GM04504 (cell line): ENCODE measurements around the gene ANKRA2.

Experiments
- DNase-seq: peaks from one replicate; pipeline ENCODE4 v3.0.0-alpha.2; 2012; ENCODE audit warnings: low read depth

ANKRA2 gene, protein sequence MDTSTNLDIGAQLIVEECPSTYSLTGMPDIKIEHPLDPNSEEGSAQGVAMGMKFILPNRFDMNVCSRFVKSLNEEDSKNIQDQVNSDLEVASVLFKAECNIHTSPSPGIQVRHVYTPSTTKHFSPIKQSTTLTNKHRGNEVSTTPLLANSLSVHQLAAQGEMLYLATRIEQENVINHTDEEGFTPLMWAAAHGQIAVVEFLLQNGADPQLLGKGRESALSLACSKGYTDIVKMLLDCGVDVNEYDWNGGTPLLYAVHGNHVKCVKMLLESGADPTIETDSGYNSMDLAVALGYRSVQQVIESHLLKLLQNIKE

DNA sequence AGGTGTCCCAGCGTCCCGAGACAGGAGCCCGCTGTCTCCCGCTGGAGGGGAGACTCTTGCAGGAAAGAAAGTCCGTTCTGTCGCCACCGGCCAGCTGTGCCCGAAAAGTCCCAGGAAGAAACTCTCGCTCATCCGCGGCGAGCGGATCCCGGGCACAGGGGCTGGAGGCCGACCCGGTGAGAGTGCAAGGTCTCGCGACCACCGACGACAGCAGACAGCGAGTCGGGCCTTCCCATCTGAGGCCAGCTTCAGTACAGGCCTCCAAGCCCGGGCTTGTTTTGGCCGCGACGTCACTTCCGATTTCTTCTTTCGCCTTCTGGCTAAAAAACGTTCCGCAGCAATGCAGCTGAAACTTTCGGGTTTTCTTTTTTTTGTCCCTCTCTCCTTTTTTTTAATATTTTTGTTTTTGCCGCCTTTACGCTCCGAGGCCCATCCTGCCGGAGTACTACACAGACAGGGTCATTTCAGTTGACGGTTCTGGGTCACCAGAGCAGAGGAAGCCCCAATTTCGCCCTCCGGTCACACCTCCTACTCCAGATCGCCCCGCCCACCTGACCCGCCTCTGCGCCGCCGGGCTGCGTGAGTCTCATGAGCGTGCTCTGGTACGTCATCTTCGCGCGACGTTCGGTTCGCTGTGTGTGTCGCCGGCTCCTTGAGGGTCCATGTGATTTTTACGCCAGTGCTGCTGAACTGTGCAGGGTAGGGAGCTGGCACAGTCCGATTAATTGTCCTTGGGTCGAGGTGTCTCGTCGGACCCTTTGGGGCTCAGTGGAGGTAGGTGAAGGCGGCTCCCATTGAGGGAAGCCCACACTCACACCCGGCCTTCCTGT is at the start of gene ANKRA2, which contains the start of gene UTP15:
ANKRA2 (minus strand) TSS at position 501 of the 830 bp plus-strand sequence. CDS start 2,758 bp downstream, outside the sequence.
UTP15 (plus strand) TSS at position 605 of the 830 bp plus-strand sequence. CDS start 1,602 bp downstream, outside the sequence.
- peak; percentile 96 for DNase-seq

DNA sequence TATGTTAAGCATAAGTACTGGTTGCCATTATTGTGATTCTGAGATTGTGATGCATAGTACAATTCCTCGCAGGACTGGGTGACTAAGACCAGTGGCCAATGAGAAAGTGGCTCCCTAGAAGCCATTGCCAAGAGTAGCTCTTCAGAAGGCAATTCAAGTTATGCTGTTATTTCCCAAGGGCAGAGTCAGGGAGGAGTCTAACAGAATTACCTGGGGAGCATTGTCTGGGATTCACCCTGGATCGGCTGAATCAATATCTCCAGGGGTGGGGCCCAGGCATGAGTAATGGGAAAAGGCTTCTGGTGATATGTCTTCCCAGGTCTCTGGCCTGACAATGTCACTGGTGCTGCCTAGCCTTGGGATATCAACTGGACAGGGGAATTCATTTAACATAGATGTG is 49.6 kb upstream of the ANKRA2 start:
- no peak for DNase-seq

DNA sequence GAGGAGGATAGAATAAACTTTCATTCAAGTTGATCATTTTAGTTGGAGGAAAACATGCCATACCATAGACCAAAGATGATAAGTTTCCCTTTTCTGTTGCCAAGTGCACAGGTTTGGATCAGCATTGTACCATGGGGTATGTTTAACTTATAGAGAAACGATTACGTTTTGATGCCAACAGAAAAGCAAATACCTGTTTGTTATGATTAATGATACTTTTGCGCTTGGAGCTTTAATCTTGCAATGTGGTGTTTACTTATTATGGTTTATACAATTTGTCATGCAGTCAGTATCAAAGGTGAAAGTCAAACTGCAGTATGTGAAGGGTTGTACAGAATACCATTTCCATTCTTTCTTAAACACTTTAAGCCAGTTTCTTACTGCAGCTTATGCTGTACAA is 47.4 kb upstream of the ANKRA2 start:
- no peak for DNase-seq

DNA sequence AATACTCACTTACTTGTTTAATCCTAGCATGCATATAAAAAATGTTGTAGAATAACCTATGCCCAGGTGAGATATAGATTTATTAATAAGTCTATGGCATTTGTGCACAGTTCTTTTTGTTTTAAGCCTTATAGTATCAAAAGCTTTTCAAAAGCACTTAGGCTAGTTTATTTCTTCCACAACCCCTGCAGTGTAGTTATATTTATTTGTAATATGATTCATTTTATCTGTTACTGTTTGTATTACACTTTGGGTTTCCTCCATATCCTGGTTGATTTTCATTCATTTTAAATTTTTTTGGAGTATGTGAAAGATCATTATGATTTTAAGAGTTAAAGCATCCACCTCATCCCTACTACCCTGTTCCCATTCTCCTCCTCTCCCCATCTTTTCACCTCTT is 41.8 kb upstream of the ANKRA2 start:
- no peak for DNase-seq

DNA sequence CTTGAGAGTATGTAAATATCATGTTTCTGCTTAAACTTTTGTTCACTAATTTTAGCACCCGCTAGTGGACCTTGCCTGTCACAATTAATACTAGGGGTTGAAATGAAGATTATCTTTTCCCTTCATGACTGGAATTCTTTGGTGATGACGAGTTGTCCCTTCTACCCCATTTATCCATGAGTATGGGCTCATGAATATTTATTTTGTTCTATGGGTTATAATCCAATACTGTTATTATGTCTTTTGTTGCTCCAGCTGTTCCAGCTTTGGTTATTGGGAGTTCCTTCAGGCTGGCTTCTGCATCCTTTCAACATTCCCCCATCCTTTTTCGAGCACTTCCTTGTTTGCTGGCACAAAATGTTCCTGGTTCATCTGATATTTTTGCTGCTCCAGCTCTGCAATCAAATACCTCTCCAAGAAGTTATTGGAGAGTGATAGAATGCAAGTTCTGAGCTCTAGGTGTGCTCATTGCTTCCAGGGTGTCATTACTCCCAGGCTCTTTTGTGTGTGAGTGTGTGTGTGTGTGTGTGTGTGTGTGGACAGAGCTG is 40.8 kb upstream of the ANKRA2 start:
- DNase-seq = no peak

DNA sequence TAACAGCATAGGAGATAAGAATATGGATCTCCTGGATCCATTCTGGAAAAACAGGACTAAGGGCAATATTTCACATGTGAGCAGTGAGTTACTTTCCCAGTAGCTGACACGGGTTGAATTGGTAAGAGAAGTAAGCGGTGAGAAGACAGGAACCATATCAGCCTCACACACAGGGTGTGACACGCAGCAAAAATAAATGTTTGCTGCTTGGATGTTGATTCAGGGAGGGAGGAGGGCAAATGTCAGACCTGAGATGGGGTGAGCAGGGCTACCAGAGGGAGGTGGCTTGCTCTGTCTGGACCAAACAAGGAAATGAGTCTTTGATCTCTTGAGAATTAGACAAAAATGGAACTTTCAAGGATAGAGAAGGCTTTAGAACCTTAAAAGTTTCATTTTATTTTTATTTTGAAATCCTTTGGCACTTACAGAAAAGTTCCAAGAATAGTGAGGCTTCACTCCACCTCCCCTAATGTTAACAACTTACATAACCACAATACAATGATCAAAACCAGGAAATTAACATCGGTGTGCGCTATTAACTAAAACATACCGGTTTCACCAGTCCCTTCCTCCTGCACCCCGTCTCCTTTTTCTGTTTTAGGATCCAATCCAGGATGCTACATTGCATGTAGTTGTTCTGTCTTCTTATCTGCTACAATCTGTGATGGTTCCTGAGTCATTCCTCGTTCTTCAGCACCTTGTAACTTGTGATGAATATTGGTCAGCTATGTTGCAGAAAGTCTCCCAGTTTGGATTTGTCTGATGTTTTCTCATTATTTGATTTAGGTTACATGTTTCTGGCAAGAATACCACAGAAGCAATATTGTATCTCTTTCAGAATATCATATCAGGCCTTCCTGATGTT is 40.0 kb upstream of the ANKRA2 start:
- DNase-seq = no peak

DNA sequence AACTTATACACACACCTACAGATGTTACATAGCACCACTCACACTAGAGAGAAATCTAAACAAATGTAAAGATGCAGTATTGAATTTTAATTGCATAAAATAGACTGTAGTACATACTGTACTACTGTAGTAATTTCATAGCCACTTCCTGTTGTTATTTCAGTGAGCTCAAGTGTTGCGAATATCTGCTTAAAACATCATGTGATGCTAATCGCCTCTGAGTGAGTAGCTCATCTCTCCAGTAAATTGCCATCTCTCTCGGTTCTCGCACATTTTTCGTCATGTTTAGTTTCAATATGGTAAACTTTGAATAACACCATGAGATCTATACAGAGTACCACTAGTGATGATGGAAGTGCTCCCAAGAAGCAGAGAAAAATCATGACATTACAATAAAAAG is 38.6 kb upstream of the ANKRA2 start:
- no peak for DNase-seq

DNA sequence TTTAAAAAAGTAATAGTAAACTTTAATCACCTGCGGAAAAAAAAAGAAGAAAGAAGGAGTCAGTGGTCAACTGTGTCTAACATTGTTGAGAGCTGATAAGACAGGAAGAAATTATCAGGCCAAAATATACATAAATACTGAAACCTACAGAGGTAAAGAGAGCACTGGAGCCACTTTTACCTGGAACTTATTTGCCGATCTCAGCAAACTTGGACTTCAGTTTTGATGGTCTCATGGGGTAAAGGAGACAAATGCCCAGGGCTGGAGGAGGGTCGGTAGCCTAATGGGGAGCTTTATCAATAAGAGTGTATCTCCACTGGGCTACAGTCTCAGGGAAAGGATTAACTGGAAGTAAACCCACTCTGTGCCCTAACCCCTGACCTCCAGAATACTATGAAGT is 33.9 kb upstream of the ANKRA2 start:
- DNase-seq = no peak

DNA sequence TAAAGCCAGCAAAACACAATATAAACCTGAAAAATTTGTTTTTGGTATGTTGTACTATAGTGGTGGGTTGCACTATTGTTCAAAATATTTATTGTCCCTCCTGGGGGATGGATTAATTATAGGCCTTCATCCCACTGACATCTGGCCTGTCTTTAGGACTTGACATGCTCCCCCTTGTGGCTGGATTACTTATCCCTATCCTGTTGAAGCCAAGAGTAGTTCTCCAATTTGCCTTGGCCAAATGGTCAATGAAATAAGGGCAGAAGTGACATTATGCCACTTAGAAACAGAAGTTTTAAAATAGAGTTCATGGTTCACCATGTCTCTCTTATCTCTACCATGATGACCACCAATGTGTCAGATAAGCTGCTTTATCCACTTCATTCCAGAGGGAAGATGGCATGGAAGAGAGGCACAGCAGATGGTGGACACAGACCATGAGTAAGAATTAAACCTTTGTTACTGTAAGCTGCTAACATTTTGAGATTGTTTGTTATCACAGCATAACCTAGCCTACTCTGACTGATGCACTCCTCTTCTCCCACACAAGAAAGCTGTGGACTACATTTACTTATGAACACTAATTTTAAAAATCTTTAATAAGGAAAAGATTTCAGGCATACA is 31.4 kb upstream of the ANKRA2 start:
- DNase-seq = no peak

DNA sequence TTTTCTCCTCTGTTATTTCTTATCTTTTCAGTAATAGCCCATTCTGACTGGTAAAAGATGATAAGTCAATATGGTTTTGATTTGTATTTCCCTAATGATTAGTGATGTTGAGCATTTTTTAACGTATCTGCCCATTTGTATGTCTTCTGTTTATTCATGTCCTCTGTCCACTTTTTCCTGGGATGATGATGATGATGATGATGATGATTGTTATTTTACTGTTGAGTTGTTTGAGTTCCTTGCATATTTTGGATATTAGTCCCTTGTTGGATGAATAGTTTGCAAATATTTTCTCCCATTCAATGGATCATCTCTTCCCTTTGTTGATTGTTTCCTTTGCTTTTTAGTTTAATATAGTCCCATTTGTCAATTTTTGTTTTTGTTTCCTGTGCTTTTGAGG is 27.1 kb upstream of the ANKRA2 start:
- no peak for DNase-seq

DNA sequence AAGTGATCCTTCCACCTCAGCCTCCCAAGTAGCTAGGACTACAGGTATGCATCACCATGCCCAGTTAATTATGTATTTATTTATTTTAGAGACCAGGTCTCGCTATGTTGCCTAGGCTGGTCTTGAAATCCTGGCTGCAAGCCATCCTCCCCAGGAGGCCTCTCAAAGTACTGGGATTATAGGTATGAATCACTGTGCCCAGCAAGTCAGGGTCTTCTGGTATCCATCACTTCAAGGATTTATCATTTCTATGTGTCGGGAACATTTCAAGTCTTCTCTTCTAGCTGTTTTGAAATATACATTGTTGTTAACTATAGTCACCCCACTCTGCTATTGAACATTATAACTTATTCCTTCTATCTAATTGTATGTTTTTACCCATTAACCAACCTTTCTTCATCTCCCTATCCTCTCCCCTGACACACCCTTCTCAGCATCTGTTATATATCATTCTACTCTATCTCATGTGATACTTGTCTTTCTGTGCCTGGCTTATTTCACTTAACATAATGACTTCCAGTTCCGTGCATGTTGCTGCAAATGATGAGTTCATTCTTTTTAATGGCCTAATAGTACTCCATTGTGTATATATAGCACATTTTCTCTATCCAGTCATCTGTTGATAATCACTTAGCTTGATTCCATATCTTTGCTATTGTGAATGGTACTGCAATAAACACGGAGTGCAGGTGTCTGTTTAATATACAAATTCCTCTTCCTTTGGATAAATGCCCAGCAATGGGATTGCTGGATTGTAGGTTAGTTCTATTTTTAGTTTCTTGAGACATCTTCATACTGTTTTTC is 26.5 kb upstream of the ANKRA2 start:
- DNase-seq = no peak

DNA sequence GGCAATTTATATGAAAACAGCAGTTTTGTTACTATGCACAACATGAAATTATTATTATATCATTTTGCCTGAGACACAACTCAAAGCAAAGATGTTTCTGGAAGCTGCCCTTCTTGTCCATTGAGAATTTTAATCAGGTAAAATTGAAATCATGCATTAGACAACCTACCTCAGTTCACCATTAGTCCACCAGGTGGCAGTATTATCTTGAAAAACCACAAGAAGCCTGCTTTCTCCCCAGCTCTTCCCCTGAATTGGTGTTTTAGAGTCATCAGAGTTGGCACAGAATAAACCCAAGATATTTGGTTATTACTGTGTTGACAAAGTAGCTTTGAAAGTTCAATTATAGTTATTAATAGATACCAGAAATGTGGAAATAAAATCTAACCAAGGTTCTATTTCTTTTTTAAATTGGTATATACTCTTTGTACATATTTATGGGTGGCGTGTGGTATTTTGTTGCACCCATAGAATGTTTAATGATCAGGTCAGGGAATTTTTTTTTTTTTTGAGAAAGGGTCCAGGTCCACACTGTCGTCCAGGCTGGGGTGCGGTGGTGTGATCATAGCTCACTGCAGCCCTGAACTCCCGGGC is 25.8 kb upstream of the ANKRA2 start:
- DNase-seq = peak; percentile 66

DNA sequence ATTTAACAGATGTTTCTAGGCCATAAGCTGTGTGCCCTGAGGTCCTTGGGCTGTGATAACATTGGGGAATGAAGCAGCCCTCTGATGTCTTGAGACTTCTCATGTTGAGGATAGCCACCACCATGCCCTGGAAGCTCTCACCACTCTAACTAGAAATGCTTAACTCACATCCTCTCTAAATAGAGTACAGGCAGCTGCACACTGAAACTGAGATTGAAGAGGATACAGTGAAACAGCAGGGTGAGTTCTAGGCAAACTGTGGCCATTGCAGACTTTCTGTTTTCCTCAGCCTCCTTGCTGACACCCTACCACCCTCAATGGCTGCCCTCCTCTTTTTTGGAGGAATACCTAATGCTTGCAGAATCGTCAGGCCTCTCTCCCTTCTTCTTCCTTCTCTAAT is 22.5 kb upstream of the ANKRA2 start:
- no peak for DNase-seq

DNA sequence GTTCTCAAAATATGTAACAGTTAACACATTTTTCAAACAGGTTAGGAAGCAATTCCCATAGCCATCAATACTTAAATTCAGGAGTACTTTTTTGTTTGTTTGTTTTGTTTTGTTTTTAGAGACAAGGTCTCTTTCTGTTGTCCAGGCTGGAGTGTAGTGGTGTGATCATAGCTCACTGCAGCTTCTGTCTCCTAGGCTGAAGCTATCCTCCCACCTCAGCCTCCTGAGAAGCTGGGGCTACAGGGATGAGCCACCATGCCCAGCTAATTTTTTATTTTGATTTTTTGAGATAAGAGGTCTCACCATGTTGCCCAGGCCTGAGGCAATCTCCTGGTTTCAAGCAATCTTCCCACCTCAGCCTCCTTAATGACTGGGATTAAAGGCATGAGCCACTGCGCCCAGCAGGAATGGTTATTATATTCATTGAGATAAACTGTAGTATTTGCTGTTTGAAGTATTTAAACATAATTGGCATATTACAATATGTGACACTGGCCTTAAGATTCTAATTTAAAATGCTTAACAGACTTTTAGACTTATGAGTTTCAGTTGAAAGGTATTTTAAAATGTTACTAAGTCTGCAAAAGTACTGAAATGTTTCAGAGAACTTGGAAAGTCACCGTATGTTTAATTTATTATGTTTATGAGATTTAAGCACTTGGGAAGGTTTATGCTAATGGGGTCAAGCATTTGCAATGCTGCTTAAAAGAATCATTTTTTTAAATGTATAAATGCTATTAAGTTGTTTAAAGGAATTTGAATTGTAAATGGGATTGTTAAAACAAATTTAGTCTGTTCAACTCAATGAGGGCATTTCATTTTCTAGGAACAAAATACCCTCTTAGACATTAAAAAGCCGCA is 17.1 kb upstream of the ANKRA2 start:
- DNase-seq = no peak

DNA sequence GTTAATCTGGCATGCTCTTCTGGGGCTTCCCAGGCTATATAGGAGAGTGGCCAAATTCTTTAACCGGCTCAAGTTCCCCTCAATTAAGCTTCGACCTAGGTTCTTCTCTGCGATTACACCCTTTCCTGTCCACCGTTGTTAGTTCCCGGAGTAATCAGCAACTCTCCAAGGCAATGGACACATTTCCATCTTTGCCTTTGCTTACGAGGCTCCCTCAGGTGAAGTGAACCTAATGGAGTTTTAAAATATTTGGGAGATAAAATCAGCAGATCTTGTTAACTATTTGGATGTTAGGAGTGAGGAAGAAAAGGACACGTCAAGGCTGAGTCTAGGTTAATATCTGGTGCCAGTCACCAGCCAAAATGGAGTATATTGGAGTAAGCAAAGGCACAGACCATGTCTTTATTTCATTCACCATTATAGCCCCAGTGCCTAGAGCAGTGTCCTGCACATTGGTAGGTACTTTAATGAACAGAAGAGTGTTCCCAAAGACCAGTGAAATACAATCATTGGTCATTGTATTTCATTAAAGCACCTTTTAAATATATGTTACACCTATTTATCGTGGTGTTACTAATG is 619 bp upstream of the ANKRA2 start:
- no peak for DNase-seq

DNA sequence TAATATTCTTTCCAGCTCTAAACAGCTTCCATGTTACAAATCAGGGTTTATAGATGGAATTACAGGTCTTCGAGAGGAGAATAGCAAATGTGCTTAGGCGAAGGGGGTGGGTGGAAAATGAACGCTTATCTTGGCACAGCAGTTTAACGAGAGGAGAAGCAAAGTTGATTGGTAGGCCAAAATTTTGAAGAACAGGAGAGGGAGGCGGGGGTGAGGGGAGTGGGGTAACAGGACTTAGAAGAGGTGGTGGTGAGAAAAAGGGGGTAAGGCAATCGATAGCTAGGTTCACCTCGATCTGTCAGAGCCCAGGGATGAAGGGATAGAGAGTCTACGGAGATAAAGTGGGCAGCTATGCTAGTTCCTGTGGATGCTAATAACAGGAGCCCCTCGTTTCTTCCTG is 764 bp downstream of the ANKRA2 start:
- no peak for DNase-seq

DNA sequence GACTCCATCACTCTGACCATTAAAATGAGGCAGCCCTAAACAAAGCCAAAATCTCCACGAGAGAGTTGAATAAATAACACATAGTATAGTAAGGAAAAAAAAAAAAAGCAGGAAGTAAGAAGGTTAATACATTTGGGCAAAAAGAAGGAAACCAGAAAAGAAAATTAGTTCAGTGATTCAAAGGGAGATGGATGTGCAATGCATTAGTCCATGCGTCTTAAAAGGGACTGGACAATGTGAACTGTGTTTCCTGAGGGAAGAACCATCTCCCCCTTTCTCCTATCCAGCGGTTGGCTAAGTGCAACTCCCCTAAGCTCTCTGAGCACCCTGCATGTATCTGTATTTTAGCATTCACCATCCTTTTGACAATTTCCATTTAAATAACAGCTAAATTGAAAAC is 1.4 kb downstream of the ANKRA2 start:
- no peak for DNase-seq

DNA sequence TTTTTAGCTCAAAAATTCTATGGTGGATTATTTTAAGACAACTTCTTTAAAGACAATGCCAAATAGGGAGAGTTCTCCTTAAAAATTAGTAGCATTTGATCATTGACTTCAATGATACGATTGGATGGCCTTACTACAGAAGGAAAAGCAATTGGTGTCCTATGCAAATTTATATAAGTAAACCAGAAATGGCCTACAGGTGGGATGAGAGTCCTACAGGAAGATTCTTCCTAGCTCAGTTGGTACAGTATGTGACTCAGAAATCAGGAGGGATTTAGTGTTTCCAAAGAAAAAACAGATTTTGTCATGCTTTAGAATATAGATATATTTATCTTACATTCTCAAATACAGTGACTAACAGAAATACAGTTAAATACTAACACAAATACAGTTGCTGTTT is 6.5 kb downstream of the ANKRA2 start:
- DNase-seq = no peak

DNA sequence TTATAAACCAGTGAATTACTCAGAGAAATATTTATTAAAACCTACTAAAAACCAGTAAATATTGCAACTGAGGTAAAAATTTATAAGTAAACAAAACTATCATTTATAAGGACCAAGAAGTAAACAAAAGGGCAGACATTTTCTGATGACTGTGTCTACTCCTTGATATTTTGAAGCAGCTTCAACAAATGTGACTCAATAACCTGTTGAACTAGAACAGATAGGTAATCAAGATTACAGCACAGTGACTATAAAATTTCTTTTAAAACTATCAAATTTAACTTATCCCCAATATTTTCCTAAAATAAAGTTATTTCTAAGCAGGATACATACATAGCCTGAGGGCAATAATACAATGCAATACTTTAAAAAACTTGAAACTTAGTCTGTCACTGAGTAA is 12.8 kb downstream of the ANKRA2 start:
- no peak for DNase-seq
